CD8-positive, alpha-beta memory T cell (primary cell): ENCODE results near the gene VGF. TPM values are rescaled to one million over a fixed set of nuclear protein-coding genes. Genes with fewer than 3 reads are reported as not detected.
A peak's percentile ranks its signal among the peaks of the same experiment; 100 is the strongest.

Source experiments
- CTCF ChIA-PET: fragments of 350-600 bp; sonication (Branson Sonifier 250); formaldehyde crosslinking; loops from one replicate; lab custom pipeline; 2021; ENCODE audit warnings: antibody characterized with exemption; lab: Charles Lee
- POLR2A ChIA-PET: fragments of 350-600 bp; sonication (Branson Sonifier 250); formaldehyde crosslinking; loops from one replicate; lab custom pipeline; 2021; ENCODE audit warnings: antibody characterized with exemption; lab: Charles Lee
- DNase-seq, 5 donors: peaks; one replicate each; pipeline versions ENCODE4 v3.0.0 to v3.0.0-alpha.2; 2020 to 2022; ENCODE audit warnings: mixed read lengths in 1 of 5
- H3K27ac ChIP-seq: one replicate; pipeline ENCODE4 v1.7.0; 2013; ENCODE audit warnings: low read depth, mild to moderate bottlenecking, low read length, moderate library complexity
- H3K27me3 ChIP-seq: 2 replicates; pipeline ENCODE4 v1.7.0; 2013; ENCODE audit warnings: low read length, mild to moderate bottlenecking; ENCODE audit not compliant: insufficient read depth, poor library complexity, severe bottlenecking
- H3K36me3 ChIP-seq: 2 replicates; pipeline ENCODE4 v1.7.0; 2013; ENCODE audit warnings: mild to moderate bottlenecking, low read length, moderate library complexity; ENCODE audit not compliant: insufficient read depth
- H3K4me1 ChIP-seq: 2 replicates; pipeline ENCODE4 v1.7.0; 2013; ENCODE audit warnings: mild to moderate bottlenecking, low read length, moderate library complexity; ENCODE audit not compliant: insufficient read depth
- H3K4me3 ChIP-seq: 2 replicates; pipeline ENCODE4 v1.7.0; 2013; ENCODE audit warnings: mild to moderate bottlenecking, low read length
- H3K9me3 ChIP-seq: 2 replicates; pipeline ENCODE4 v1.7.0; 2013; ENCODE audit warnings: mild to moderate bottlenecking, low read length
- H3K27ac Mint-ChIP-seq, 8 donors: one replicate each; pipeline ENCODE4 v1.8.0; 2020 to 2021; ENCODE audit warnings: mixed read lengths in 8 of 8, mild to moderate bottlenecking in 6 of 8, inconsistent platforms in 3 of 8, moderate library complexity in 3 of 8
- H3K27me3 Mint-ChIP-seq, 2 donors: one replicate each; pipeline ENCODE4 v1.8.0; 2020 to 2021; ENCODE audit warnings: mixed read lengths in 2 of 2, mild to moderate bottlenecking in 1 of 2, moderate library complexity in 1 of 2
- H3K36me3 Mint-ChIP-seq, 3 donors: one replicate each; pipeline ENCODE4 v1.8.0; 2020 to 2021; ENCODE audit warnings: mixed read lengths in 3 of 3, inconsistent platforms in 1 of 3, mild to moderate bottlenecking in 1 of 3
- H3K4me1 Mint-ChIP-seq, 3 donors: one replicate each; pipeline ENCODE4 v1.8.0; 2020 to 2021; ENCODE audit warnings: mixed read lengths in 3 of 3, inconsistent platforms in 1 of 3, mild to moderate bottlenecking in 1 of 3
- H3K4me3 Mint-ChIP-seq, 7 donors: one replicate each; pipeline ENCODE4 v1.8.0; 2020 to 2021; ENCODE audit warnings: mixed read lengths in 7 of 7, mild to moderate bottlenecking in 6 of 7, moderate library complexity in 4 of 7, inconsistent platforms in 2 of 7
- H3K9me3 Mint-ChIP-seq, 5 donors: one replicate each; pipeline ENCODE4 v1.8.0; 2020 to 2022; ENCODE audit warnings: mixed read lengths in 5 of 5, mild to moderate bottlenecking in 3 of 5, moderate library complexity in 2 of 5, inconsistent platforms in 1 of 5
- polyA plus RNA-seq: library from polyadenylated mRNA; unstranded; fragments of 300-500 nt; fragmentation: Illumina TruSeq; gene quantifications from one replicate; pipeline ENCODE4 v1.2.3, GENCODE V29; 2021
- total RNA-seq, 2 experiments: library from RNA; stranded (reverse); gene quantifications; one replicate each; pipeline ENCODE4 v1.2.3, GENCODE V29; 2021

VGF gene
- total and polyA plus RNA-seq, 3 experiments from 2014 or later, result 0.13 to 0.16 TPM; not detected in 1

DNA sequence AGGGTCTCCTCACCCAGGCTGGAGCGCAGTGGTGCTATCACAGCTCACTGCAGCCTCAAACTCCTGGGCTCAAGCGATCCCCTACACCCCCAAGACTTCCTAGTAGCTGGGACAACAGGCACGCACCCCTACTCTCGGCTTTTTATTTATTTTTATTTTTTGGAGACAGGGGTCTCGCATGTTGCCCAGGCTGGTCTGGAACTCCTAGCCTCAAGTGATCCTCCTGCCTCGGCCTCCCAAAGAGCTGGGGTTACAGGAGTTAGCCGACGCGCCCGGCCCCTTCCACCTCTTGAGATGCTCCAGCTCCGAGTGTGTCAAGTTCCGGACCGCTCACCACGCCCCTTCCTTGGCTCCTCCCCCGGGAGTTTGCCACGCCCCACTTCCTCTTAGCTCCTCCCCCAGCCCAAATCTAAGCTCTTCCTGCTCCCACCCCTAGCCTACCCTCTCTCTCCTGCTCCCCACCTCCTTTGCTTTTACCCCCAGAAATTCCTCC, 8.4 kb upstream of the VGF start:
- peaks cover 34 to 53% (median 37%) of the 10 kb centered on the region in 3 donors for H3K4me1 Mint-ChIP-seq
- no peak overlapping the region for H3K4me3 ChIP-seq

DNA sequence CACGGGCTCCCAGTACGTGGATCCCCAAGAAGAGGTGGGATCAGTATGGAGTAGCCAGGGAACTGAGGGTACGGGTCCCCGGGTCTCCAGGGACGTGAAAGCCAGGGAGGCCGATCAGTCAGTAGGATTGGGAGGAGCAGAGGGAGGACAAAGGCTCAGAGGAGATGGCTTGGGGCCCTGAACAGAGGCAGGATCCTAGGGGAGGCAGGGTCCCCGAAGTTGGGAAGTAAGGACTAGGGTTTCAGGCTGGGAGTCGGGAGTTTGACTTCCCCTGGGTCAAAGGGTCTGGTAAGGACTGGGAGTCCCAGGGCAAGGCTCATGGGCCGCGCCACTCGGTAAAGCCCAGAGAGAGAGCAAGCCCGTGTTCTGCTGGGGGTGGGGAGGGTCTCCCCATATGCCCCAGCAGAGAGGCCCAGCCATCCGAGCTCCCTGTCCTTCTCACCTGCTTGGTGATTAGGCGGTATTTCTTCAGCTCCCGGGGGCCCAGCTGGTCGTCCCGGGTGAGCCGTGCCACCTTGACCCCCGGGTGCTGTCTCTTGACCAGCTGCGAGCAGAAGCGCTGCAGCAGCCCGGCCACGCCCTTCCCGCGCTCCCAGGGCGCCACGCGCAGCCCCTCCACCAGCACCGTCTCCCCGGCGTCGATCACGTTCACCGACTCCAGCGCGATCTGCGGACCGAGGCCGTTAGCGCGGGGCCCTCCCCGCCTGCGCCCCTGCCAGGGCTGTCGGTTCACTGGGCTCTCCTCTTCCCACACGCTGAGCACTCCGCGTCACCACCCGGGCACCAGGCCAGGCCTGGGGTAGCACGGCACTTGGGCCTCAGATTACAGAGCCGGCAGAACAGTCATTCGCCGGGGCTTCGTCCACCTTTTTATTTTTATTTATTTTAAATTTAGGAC, 7.7 kb upstream of the VGF start:
- Histone ChIP-seq H3K36me3 (no peaks in the 10 kb centered on the region), H3K4me3 (no peak overlapping the region), H3K27ac (no peak overlapping the region), H3K4me1 (peaks cover 57% of the 10 kb centered on the region), H3K27me3 (peaks cover 97% of the 10 kb centered on the region), H3K9me3 (no peaks in the 10 kb centered on the region)
- Mint-ChIP-seq H3K27ac (no peak overlapping the region), H3K27me3 (peaks cover 86 to 90% of the 10 kb centered on the region in 2 donors), H3K36me3 (no peaks in the 10 kb centered on the region), H3K9me3 (peaks cover 0 to 3% (median 0%) of the 10 kb centered on the region in 5 donors), H3K4me1 (peaks cover 36 to 58% (median 41%) of the 10 kb centered on the region in 3 donors), H3K4me3 (peak overlapping the region in 5 of 7 donors; percentile 23 to 82 (median 44))
- no peak for DNase-seq
- ChIA-PET CTCF (interaction anchor here (1.0 to 2.9 kb wide), 6 partner anchors 10 to 44 kb away, joined by 3 to 14 read pairs (median 4); partner anchors contain the start of genes PLOD3 and ZNHIT1), POLR2A (interaction anchor here (0.6 to 1.0 kb wide), 2 partner anchors 9 to 13 kb away, joined by 5 to 9 read pairs; no protein-coding TSS in a partner anchor)

More for the DNA sequence above, 8.4 kb upstream of the VGF start:
- H3K27me3 Mint-ChIP-seq, result peaks cover 84 to 88% of the 10 kb centered on the region in 2 donors
- POLR2A ChIA-PET, result interaction anchor here (1.0 kb wide), 1 partner anchor 9 kb away, joined by 5 read pairs; no protein-coding TSS in a partner anchor
- CTCF ChIA-PET, result interaction anchor here (1.0 to 2.9 kb wide), 7 partner anchors 10 to 44 kb away, joined by 3 to 14 read pairs (median 4); partner anchors contain the start of genes PLOD3 and ZNHIT1
- H3K9me3 Mint-ChIP-seq, result peaks cover 0 to 3% (median 0%) of the 10 kb centered on the region in 5 donors
- Histone ChIP-seq H3K36me3 (no peaks in the 10 kb centered on the region), H3K27me3 (peaks cover 93% of the 10 kb centered on the region), H3K27ac (no peak overlapping the region), H3K4me1 (peaks cover 57% of the 10 kb centered on the region), H3K9me3 (no peaks in the 10 kb centered on the region)
- H3K27ac Mint-ChIP-seq, result peak overlapping the region in 2 of 8 donors; percentile 24 to 42
- peak; percentile 37 to 71 (median 60) for DNase-seq
- no peaks in the 10 kb centered on the region for H3K36me3 Mint-ChIP-seq
- peak overlapping the region in 6 of 7 donors; percentile 63 to 86 (median 72) for H3K4me3 Mint-ChIP-seq

DNA sequence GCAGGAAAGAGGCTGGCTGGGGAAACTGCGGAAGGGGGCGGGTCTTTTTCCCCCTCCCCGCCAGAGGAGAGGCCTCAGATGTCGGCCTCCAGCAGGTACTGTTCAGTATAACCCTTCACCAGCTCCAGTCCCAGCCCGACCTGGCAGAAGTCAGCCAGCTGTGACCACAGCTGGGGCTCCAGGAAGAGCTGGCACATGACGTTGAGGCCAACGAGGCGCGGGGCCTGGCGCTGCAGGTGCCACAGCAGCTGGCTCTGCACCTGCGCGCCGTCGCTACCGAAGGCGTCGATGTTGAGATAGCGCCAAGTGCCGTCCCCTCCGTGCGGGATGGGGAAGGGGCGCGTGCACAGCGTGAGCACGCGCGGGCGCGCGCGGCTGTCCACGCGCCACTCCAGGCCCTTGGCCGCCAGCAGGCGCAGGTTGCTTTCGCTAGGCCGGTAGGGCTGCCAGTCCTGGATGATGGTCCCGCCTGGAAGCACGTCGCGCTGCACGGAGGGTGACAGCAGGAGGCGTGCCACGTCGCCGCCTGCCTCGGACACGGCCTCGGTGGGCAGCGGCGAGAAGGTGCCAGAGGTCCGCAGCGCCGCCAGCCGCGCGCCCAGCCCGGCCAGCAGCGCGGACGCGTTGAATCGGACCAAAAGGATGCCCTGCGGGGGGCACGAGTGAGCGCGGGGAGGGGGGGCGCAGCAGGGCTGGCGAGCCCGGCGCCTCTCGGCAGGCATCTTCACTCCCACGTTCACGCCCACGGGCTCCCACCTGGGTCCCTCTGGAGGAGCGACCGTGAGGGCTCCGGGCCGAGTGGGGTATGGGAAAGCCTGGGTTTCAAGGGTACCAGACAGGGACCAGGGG, 6.9 kb upstream of the VGF start:
- no peak overlapping the region for H3K27ac ChIP-seq
- no peak overlapping the region for H3K27ac Mint-ChIP-seq
- H3K9me3 ChIP-seq, result no peaks in the 10 kb centered on the region
- ChIA-PET CTCF (interaction anchor here (0.8 to 3.1 kb wide), 5 partner anchors 18 to 111 kb away, joined by 3 to 38 read pairs (median 5); no protein-coding TSS in a partner anchor), POLR2A (interaction anchor here (0.6 kb wide), 1 partner anchor 14 kb away, joined by 9 read pairs; no protein-coding TSS in a partner anchor)
- no peak for DNase-seq
- H3K9me3 Mint-ChIP-seq, result peaks cover 0 to 3% (median 0%) of the 10 kb centered on the region in 5 donors
- H3K4me3 Mint-ChIP-seq, result peak overlapping the region in 4 of 7 donors; percentile 15 to 57 (median 46)
- H3K4me1 Mint-ChIP-seq, result peaks cover 38 to 61% (median 41%) of the 10 kb centered on the region in 3 donors
- H3K36me3 ChIP-seq, result no peaks in the 10 kb centered on the region
- peaks cover 57% of the 10 kb centered on the region for H3K4me1 ChIP-seq
- H3K27me3 Mint-ChIP-seq, result peaks cover 86 to 90% of the 10 kb centered on the region in 2 donors
- no peaks in the 10 kb centered on the region for H3K36me3 Mint-ChIP-seq
- H3K4me3 ChIP-seq, result no peak overlapping the region
- peaks cover 97% of the 10 kb centered on the region for H3K27me3 ChIP-seq

DNA sequence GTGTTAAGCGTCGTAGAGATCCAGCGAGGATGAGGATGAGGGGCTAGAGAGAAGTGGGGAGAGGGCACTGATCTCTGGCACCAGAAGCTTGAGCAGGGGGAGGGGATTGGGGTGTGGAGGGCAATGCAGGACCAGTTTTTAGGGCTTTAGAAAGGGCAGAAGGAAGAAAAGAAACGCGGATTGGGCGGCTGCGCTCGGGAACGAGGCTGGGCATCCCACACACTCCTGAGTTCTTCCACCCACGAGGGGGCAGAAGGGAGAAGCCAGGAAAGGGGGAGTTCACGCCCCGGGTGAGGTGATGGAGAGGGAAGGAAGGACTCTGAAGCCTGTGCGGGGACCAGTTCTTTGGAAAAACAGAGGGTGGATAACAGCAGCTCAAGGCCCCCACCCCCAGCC, 6.1 kb upstream of the VGF start:
- no peak overlapping the region for H3K4me3 ChIP-seq
- no peak for DNase-seq
- no peaks in the 10 kb centered on the region for H3K9me3 ChIP-seq
- H3K4me1 ChIP-seq, result peaks cover 57% of the 10 kb centered on the region
- Mint-ChIP-seq H3K4me1 (peaks cover 41 to 66% (median 41%) of the 10 kb centered on the region in 3 donors), H3K36me3 (no peaks in the 10 kb centered on the region), H3K27ac (peak overlapping the region in 1 of 8 donors; percentile 41), H3K9me3 (peaks cover 0 to 3% (median 0%) of the 10 kb centered on the region in 5 donors), H3K27me3 (peaks cover 85 to 87% of the 10 kb centered on the region in 2 donors), H3K4me3 (peak overlapping the region in 5 of 7 donors; percentile 15 to 57 (median 37))
- H3K27me3 ChIP-seq, result peaks cover 95% of the 10 kb centered on the region
- ChIA-PET POLR2A (no interaction called here), CTCF (interaction anchor here (0.8 to 3.1 kb wide), 8 partner anchors 11 to 111 kb away, joined by 3 to 38 read pairs (median 4); no protein-coding TSS in a partner anchor)
- H3K36me3 ChIP-seq, result no peaks in the 10 kb centered on the region
- H3K27ac ChIP-seq, result no peak overlapping the region

DNA sequence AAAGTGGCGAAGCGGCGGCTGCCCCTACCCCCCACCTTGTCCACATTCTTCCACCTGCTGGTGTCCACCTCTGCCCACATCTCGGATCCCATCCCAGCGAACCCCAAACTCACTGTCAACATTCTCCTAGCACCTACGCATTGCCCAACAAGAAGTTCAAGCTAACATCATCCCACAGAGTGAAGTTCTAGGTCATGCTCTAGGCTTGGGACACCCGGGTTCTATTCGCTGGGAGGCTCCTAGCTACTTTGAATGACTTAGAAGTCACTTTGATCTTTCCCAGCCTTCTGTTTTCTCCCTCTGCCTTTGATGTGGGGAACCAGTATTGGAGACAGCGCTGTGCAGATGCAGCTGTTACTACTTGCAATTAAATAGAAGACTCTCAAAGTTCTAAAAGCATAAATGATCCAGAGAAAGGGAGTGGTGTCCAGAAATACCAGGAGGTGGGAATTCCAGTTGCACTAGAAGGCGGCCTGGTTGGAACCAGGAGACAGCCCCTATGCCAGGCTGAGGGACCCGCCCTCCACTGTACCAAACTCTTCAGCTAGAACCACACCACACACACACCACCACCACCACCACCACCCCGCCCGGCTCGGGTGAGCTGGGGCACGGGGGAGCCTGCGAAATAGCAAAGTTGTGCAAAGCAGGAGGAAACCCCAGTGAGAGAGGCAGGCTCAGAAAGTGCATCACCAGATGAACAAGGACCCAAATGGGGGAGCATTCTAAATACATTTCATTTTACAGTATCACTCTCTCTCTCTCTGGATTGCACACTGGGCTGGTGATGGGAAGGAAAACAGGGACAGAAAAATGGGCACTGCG, 5.5 kb upstream of the VGF start:
- Mint-ChIP-seq H3K27ac (peak overlapping the region in 1 of 8 donors; percentile 41), H3K9me3 (peaks cover 0 to 3% (median 0%) of the 10 kb centered on the region in 5 donors), H3K4me1 (peaks cover 43 to 71% (median 46%) of the 10 kb centered on the region in 3 donors), H3K4me3 (peak overlapping the region in 4 of 7 donors; percentile 1 to 70 (median 23)), H3K36me3 (no peaks in the 10 kb centered on the region), H3K27me3 (peaks cover 83 to 88% of the 10 kb centered on the region in 2 donors)
- Histone ChIP-seq H3K36me3 (no peaks in the 10 kb centered on the region), H3K27ac (no peak overlapping the region), H3K27me3 (peaks cover 95% of the 10 kb centered on the region), H3K4me1 (peaks cover 62% of the 10 kb centered on the region), H3K4me3 (no peak overlapping the region), H3K9me3 (no peaks in the 10 kb centered on the region)
- ChIA-PET CTCF (interaction anchor here (0.9 to 3.1 kb wide), 11 partner anchors 12 to 112 kb away, joined by 3 to 38 read pairs (median 4); partner anchors contain the start of gene ZNHIT1), POLR2A (interaction anchor here (1.3 kb wide), 1 partner anchor 27 kb away, joined by 3 read pairs; no protein-coding TSS in a partner anchor)
- peak in 1 of 5 donors; percentile 49 for DNase-seq

DNA sequence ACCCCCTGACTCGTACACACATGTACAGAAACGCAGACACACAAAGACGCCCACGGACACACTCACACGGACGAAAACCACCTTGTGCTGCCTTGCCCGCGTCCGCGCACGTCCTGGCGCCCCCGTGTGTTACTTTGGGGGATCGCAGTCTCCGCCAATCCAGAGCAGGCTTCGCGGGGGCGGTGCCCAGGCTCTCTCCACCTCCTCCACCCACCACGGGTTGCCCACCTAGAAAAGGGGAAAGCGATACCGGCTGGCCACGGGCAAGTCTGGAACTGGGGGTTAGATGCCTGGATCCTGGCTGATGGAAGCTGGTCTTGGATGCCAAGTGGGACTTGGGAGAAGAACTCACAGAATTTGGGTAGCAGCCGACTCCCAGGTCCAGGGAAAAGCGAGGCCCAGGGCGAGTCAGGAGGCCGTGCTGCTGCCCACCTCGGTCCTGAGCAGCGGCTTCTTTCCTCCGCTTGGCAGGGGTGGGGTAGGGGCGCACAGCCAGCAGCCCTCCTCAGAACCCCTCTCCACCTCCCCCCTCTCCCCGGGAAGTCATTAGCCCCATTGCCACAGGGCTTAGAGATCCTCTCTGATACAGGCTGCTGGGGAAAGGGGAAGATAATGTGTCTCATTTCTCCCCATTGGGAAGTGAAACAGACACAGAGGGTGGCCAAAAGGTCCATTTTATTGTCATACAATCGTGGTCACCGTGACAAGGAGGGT, 4.6 kb upstream of the VGF start:
- Histone ChIP-seq H3K4me1 (peaks cover 70% of the 10 kb centered on the region), H3K9me3 (no peaks in the 10 kb centered on the region), H3K27ac (no peak overlapping the region), H3K27me3 (peaks cover 91% of the 10 kb centered on the region), H3K36me3 (no peaks in the 10 kb centered on the region), H3K4me3 (peak overlapping the region; percentile 18)
- Mint-ChIP-seq H3K36me3 (no peaks in the 10 kb centered on the region), H3K27me3 (peaks cover 82 to 88% of the 10 kb centered on the region in 2 donors), H3K4me1 (peaks cover 48 to 79% (median 54%) of the 10 kb centered on the region in 3 donors), H3K9me3 (peaks cover 0 to 6% (median 0%) of the 10 kb centered on the region in 5 donors), H3K4me3 (peak overlapping the region in 5 of 7 donors; percentile 31 to 57 (median 48)), H3K27ac (peak overlapping the region in 4 of 8 donors; percentile 2 to 47 (median 28))
- ChIA-PET CTCF (interaction anchor here (1.0 to 3.1 kb wide), 9 partner anchors 13 to 113 kb away, joined by 3 to 38 read pairs (median 4); partner anchors contain the start of gene ZNHIT1), POLR2A (interaction anchor here (1.3 kb wide), 1 partner anchor 26 kb away, joined by 3 read pairs; no protein-coding TSS in a partner anchor)
- DNase-seq, result peak; percentile 72 to 85 (median 76)
